Breast epithelium (tissue), 3 donors: ENCODE data around the gene C1QTNF5.

Experiments used
- CTCF ChIP-seq, 3 donors: fragments of 450-650 bp; IDR thresholded peaks; one replicate each; pipeline ENCODE4 v1.5.1; 2016 to 2017; ENCODE audit warnings: antibody characterized with exemption in 3 of 3, mild to moderate bottlenecking in 3 of 3, moderate library complexity in 3 of 3
- POLR2AphosphoS5 ChIP-seq, 3 donors: sonication (generic); formaldehyde crosslinking; IDR thresholded peaks; one replicate each; pipeline ENCODE4 v1.6.1; 2017; ENCODE audit warnings: antibody characterized with exemption in 3 of 3

- TF ChIP-seq CTCF (IDR thresholded peaks at IDR 0.05), result no peak
- no peak for TF ChIP-seq POLR2AphosphoS5 (IDR thresholded peaks at IDR 0.05)
Measured at GRCh38 chr11:119342023-119342300, 1.3 kb upstream of the C1QTNF5 start.
